ENCODE data around the gene TRAPPC8. TPM values are rescaled to one million over a fixed set of nuclear protein-coding genes. Genes with fewer than 3 reads are reported as not detected.

TRAPPC8 gene
- total and polyA plus RNA-seq, 2 of the 13 experiments (the other 11 are each of a cell fraction or from before 2014, with no cell fraction given) = 34.6 to 50.8 TPM

DNA sequence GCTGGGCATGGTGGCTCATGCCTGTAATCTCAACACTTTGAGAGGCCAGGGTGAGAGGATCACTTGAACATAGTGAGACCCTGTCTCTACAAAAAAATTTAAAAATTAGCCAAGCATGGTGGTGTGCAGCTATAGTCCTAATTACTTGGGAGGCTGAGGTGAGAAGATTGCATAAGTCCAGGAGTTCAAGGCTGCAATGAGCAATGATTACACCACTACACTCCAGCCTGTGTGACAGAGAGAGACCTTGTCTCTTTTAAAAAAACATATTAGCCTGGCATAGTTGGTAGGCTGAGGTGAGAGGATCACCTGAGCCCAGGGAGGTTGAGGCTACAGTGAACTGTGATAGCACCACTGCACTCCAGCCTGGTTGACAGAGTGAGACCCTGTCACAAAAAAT is 13.7 kb downstream of the TRAPPC8 start (continued):
- TF ChIP-seq SRSF4 (IDR thresholded peaks at IDR 0.05; ENCODE audit: low read depth, low read length, poor library complexity, severe bottlenecking) (no peak), ZNF33A (CRISPR knock-in tag; IDR thresholded peaks at IDR 0.05; ENCODE audit: borderline replicate concordance) (no peak), ARID4A (CRISPR knock-in tag; IDR thresholded peaks at IDR 0.05; ENCODE audit: borderline replicate concordance) (no peak; the same call in 1 of the 2 replicates), ISL2 (CRISPR knock-in tag; IDR thresholded peaks at IDR 0.05) (no peak), ZBTB34 (CRISPR knock-in tag; IDR thresholded peaks at IDR 0.05) (no peak), POGK (CRISPR knock-in tag; conservative IDR thresholded peaks at IDR 0.05) (no peak), NFRKB (IDR thresholded peaks at IDR 0.05) (no peak), RARA (CRISPR knock-in tag; IDR thresholded peaks at IDR 0.05) (peak; percentile 64), ZNF350 (CRISPR knock-in tag; IDR thresholded peaks at IDR 0.05; ENCODE audit: borderline replicate concordance, low read depth) (no peak), RORA (CRISPR knock-in tag; IDR thresholded peaks at IDR 0.05) (no peak), ZNF776 (CRISPR knock-in tag; IDR thresholded peaks at IDR 0.05) (no peak), SAFB2 (CRISPR knock-in tag; IDR thresholded peaks at IDR 0.05; ENCODE audit: borderline replicate concordance, low read depth) (no peak)
- TF ChIP-seq, protein P1, sequence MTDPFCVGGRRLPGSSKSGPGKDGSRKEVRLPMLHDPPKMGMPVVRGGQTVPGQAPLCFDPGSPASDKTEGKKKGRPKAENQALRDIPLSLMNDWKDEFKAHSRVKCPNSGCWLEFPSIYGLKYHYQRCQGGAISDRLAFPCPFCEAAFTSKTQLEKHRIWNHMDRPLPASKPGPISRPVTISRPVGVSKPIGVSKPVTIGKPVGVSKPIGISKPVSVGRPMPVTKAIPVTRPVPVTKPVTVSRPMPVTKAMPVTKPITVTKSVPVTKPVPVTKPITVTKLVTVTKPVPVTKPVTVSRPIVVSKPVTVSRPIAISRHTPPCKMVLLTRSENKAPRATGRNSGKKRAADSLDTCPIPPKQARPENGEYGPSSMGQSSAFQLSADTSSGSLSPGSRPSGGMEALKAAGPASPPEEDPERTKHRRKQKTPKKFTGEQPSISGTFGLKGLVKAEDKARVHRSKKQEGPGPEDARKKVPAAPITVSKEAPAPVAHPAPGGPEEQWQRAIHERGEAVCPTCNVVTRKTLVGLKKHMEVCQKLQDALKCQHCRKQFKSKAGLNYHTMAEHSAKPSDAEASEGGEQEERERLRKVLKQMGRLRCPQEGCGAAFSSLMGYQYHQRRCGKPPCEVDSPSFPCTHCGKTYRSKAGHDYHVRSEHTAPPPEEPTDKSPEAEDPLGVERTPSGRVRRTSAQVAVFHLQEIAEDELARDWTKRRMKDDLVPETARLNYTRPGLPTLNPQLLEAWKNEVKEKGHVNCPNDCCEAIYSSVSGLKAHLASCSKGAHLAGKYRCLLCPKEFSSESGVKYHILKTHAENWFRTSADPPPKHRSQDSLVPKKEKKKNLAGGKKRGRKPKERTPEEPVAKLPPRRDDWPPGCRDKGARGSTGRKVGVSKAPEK (CRISPR knock-in tag; IDR thresholded peaks at IDR 0.05; ENCODE audit: borderline replicate concordance) = no peak
- TF ChIP-seq, protein P2, sequence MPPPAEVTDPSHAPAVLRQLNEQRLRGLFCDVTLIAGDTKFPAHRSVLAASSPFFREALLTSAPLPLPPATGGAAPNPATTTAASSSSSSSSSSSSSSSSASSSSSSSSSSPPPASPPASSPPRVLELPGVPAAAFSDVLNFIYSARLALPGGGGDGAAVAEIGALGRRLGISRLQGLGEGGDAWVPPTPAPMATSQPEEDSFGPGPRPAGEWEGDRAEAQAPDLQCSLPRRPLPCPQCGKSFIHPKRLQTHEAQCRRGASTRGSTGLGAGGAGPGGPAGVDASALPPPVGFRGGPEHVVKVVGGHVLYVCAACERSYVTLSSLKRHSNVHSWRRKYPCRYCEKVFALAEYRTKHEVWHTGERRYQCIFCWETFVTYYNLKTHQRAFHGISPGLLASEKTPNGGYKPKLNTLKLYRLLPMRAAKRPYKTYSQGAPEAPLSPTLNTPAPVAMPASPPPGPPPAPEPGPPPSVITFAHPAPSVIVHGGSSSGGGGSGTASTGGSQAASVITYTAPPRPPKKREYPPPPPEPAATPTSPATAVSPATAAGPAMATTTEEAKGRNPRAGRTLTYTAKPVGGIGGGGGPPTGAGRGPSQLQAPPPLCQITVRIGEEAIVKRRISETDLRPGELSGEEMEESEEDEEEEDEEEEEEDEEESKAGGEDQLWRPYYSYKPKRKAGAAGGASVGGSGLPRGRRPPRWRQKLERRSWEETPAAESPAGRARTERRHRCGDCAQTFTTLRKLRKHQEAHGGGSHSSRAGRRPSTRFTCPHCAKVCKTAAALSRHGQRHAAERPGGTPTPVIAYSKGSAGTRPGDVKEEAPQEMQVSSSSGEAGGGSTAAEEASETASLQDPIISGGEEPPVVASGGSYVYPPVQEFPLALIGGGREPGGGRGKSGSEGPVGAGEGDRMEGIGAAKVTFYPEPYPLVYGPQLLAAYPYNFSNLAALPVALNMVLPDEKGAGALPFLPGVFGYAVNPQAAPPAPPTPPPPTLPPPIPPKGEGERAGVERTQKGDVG (CRISPR knock-in tag; IDR thresholded peaks at IDR 0.05; ENCODE audit: borderline replicate concordance) = no peak
